WTC11 (cell line): ENCODE data around the gene KLHDC9. TPM values are rescaled to one million over a fixed set of nuclear protein-coding genes. Genes with fewer than 3 reads are reported as not detected.

Experiments used
- ATAC-seq: fragments of 200-7000 bp; cut with Tn5 transposase; 2 replicates; pipeline ENCODE4 v1.10.0; 2021; ENCODE audit warnings: mild to moderate bottlenecking, moderate library complexity
- CTCF ChIA-PET: fragments of 300-600 bp; sonication (Branson Sonifier 250); formaldehyde crosslinking; loops from one replicate; lab custom pipeline; 2021; ENCODE audit warnings: antibody characterized with exemption; lab: Charles Lee
- POLR2A ChIA-PET: fragments of 350-600 bp; sonication (Branson Sonifier 250); formaldehyde crosslinking; loops from one replicate; lab custom pipeline; 2021; ENCODE audit warnings: antibody characterized with exemption; lab: Charles Lee
- DNase-seq: peaks from one replicate; pipeline ENCODE4 v3.0.0; 2021; ENCODE audit warnings: low spot score
- H3K27ac Mint-ChIP-seq: 2 replicates; pipeline ENCODE4 v1.8.0; 2021; ENCODE audit warnings: mixed read lengths
- H3K27me3 Mint-ChIP-seq: 2 replicates; pipeline ENCODE4 v1.8.0; 2021; ENCODE audit warnings: low read depth, mild to moderate bottlenecking, moderate library complexity, mixed read lengths
- H3K36me3 Mint-ChIP-seq: 2 replicates; pipeline ENCODE4 v1.8.0; 2021; ENCODE audit warnings: mixed read lengths
- H3K4me1 Mint-ChIP-seq: 2 replicates; pipeline ENCODE4 v1.8.0; 2022; ENCODE audit warnings: mixed read lengths
- H3K4me3 Mint-ChIP-seq: 2 replicates; pipeline ENCODE4 v1.8.0; 2021; ENCODE audit warnings: mild to moderate bottlenecking, moderate library complexity, mixed read lengths
- H3K9me3 Mint-ChIP-seq: 2 replicates; pipeline ENCODE4 v1.8.0; 2021; ENCODE audit warnings: mixed read lengths
- AR ChIP-seq: fragments of 250-450 bp; sonication (Bioruptor Pico); IDR thresholded peaks from 2 replicates; pipeline ENCODE4 v1.9.0; 2021; ENCODE audit warnings: mild to moderate bottlenecking
- CREM ChIP-seq: sonication (generic); formaldehyde crosslinking; IDR thresholded peaks from 2 replicates; pipeline ENCODE4 v1.8.1; 2022; ENCODE audit warnings: mild to moderate bottlenecking, missing genetic modification reagents, moderate library complexity
- CTCF ChIP-seq: fragments of 200-600 bp; IDR thresholded peaks from 2 replicates; pipeline ENCODE4 v1.8.0; 2022; ENCODE audit warnings: antibody characterized with exemption
- ELF4 ChIP-seq: sonication (generic); formaldehyde crosslinking; IDR thresholded peaks from 2 replicates; pipeline ENCODE4 v1.8.1; 2022; ENCODE audit warnings: low read depth, mild to moderate bottlenecking, moderate library complexity, missing genetic modification reagents
- ESRRA ChIP-seq: sonication (generic); formaldehyde crosslinking; IDR thresholded peaks from 2 replicates; pipeline ENCODE4 v1.8.1; 2022; ENCODE audit warnings: mild to moderate bottlenecking, missing genetic modification reagents, borderline replicate concordance
- FOXP4 ChIP-seq: sonication (generic); formaldehyde crosslinking; IDR thresholded peaks from 2 replicates; pipeline ENCODE4 v1.8.0; 2022; ENCODE audit warnings: mild to moderate bottlenecking, missing genetic modification reagents
- GTF2I ChIP-seq: fragments of 250-450 bp; sonication (Bioruptor Pico); conservative IDR thresholded peaks from 2 replicates; pipeline ENCODE4 v1.4.0; 2021; ENCODE audit warnings: mild to moderate bottlenecking
- MXD4 ChIP-seq: fragments of 250-450 bp; sonication (Bioruptor Pico); IDR thresholded peaks from 2 replicates; pipeline ENCODE4 v1.8.0; 2021; ENCODE audit warnings: mild to moderate bottlenecking, moderate library complexity, borderline replicate concordance
- MYBL2 ChIP-seq: sonication (generic); formaldehyde crosslinking; IDR thresholded peaks from 2 replicates; pipeline ENCODE4 v1.8.1; 2023; ENCODE audit warnings: mild to moderate bottlenecking, moderate library complexity, missing genetic modification reagents
- STAT6 ChIP-seq: sonication (generic); formaldehyde crosslinking; conservative IDR thresholded peaks from 2 replicates; pipeline ENCODE4 v1.8.1; 2023; ENCODE audit warnings: mild to moderate bottlenecking, low read depth, missing genetic modification reagents, moderate library complexity
- USF2 ChIP-seq: sonication (generic); formaldehyde crosslinking; IDR thresholded peaks from 2 replicates; pipeline ENCODE4 v1.8.1; 2023; ENCODE audit warnings: mild to moderate bottlenecking, missing genetic modification reagents, moderate library complexity
- ZNF121 ChIP-seq: sonication (generic); formaldehyde crosslinking; IDR thresholded peaks from 2 replicates; pipeline ENCODE4 v1.8.0; 2023; ENCODE audit warnings: missing genetic modification reagents
- ZNF263 ChIP-seq: sonication (generic); formaldehyde crosslinking; IDR thresholded peaks from 2 replicates; pipeline ENCODE4 v1.8.1; 2022; ENCODE audit warnings: low read depth, mild to moderate bottlenecking, moderate library complexity, missing genetic modification reagents
- ZNF532 ChIP-seq: fragments of 250-450 bp; sonication (Bioruptor Pico); IDR thresholded peaks from 2 replicates; pipeline ENCODE4 v1.9.0; 2021; ENCODE audit warnings: mild to moderate bottlenecking, borderline replicate concordance
- ZSCAN18 ChIP-seq: fragments of 250-450 bp; sonication (Bioruptor Pico); IDR thresholded peaks from 2 replicates; pipeline ENCODE4 v2.1.2; 2022; ENCODE audit warnings: mild to moderate bottlenecking, moderate library complexity
- total RNA-seq: library from RNA; stranded (reverse); gene quantifications from 3 replicates; pipeline ENCODE4 v1.2.3, GENCODE V29; 2021

Gene KLHDC9
- total RNA-seq, 1 experiment from 2014 or later, result 5.8 TPM

GRCh38 chr1:161111117-161111516, 13.0 kb downstream of the KLHDC9 start (continued):
- TF ChIP-seq ZNF532 (CRISPR knock-in tag) (no peak), ZSCAN18 (CRISPR knock-in tag) (no peak), STAT6 (CRISPR knock-in tag) (no peak), CREM (CRISPR knock-in tag) (no peak), ESRRA (CRISPR knock-in tag) (no peak), FOXP4 (CRISPR knock-in tag) (no peak)

GRCh38 chr1:161111527-161111926, 13.4 kb downstream of the KLHDC9 start:
- H3K9me3 Mint-ChIP-seq, result no peaks in the 10 kb centered on the region
- POLR2A ChIA-PET, result no interaction called here
- H3K27ac Mint-ChIP-seq, result no peak overlapping the region
- no peak overlapping the region for H3K4me3 Mint-ChIP-seq
- CTCF ChIA-PET, result interaction anchor here (0.6 kb wide), 1 partner anchor 28 kb away, joined by 4 read pairs; no protein-coding TSS in a partner anchor
- DNase-seq (no peak), ATAC-seq (no peak)
- H3K27me3 Mint-ChIP-seq, result no peaks in the 10 kb centered on the region
- H3K36me3 Mint-ChIP-seq, result peaks cover 3% of the 10 kb centered on the region; the same call in 1 of the 2 replicates
- H3K4me1 Mint-ChIP-seq, result peaks cover 7% of the 10 kb centered on the region
- TF ChIP-seq CTCF (no peak), MXD4 (CRISPR knock-in tag) (no peak), GTF2I (CRISPR knock-in tag) (no peak), ZNF121 (CRISPR knock-in tag) (no peak), AR (CRISPR knock-in tag) (no peak), ELF4 (CRISPR knock-in tag) (no peak), MYBL2 (CRISPR knock-in tag) (no peak), USF2 (CRISPR knock-in tag) (no peak), ZNF263 (CRISPR knock-in tag) (no peak)
